Body of pancreas (tissue), 4 donors: ENCODE measurements around the gene TRMT6.

Experiments used
- CTCF ChIP-seq, 7 experiments: fragments of 450-650 bp in 4 of 7; fragments of 200-600 bp in 3 of 7; sonication (generic) in 3 of 7; IDR thresholded peaks; one replicate each; pipeline ENCODE4 v1.5.1; 2016 to 2019; ENCODE audit warnings: antibody characterized with exemption in 7 of 7
- POLR2A ChIP-seq, 3 donors: fragments of 450-650 bp; IDR thresholded peaks; one replicate each; pipeline ENCODE4 v1.6.1; 2016; ENCODE audit warnings: antibody characterized with exemption in 3 of 3, mild to moderate bottlenecking in 2 of 3

GRCh38 chr20:5996765-5997164 lies 46.4 kb upstream of the TRMT6 start:
- no peak for TF ChIP-seq CTCF (IDR thresholded peaks at IDR 0.05)
- TF ChIP-seq POLR2A (IDR thresholded peaks at IDR 0.05): no peak
